Embryonic facial prominence (tissue), 1 donor: Measurements from ENCODE around the gene FUT1.
"Not testable (repeated sequence)": the region's sequence is repeated elsewhere in the genome, so short reads cannot be mapped to it uniquely, and the experiment has no call there.

ENCODE experiments used
- DNase-seq: peaks from one replicate; pipeline ENCODE4 v3.0.0-alpha.2; 2016; ENCODE audit errors: extremely low spot score

FUT1 gene

DNA sequence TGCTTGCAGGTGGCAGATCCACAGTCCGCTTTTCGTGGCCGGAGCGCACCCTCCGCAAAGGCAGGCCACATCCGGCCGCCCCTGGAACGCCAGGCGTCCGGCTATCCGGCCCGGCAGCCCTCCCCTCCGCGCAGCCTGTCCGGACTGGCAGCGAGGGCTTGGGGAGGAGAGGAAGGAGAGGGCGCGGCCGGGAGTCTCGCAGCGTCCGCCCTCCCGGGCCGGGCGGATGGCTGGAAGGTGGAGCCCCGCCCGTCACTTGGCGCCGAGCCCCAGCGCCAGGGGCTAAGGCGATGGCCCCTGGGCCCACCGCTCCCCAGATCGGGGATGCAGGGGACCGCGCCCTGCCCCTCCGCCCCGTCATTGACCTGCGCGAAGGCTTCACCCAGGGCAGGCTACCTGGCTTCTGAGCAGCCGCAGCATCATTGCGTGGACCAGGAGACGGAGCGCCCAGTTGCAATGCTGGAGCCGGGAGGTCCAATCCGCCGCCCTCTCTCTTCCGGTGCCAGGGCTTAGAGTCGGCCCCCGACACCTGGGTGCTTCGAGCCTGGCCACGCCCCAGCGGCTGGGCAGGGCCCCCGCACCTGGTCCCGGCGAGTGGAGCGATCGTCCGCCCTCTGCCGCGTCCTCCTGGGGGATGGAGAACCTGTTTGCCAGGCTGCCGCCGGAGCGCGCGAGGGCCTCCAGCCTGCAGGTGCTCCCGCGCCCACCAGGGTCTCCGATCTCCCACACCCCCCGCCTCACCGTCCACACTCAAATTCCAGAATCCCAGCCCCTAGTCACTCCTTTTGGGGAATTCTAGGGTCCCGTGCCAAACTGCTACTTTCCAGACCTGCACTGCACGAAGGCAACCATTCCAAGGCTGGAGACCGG is at the start of gene FUT1:
FUT1 (minus strand) TSS at position 146 of the 870 bp plus-strand sequence. CDS start 1,360 bp downstream, outside the sequence.
- no peak for DNase-seq

DNA sequence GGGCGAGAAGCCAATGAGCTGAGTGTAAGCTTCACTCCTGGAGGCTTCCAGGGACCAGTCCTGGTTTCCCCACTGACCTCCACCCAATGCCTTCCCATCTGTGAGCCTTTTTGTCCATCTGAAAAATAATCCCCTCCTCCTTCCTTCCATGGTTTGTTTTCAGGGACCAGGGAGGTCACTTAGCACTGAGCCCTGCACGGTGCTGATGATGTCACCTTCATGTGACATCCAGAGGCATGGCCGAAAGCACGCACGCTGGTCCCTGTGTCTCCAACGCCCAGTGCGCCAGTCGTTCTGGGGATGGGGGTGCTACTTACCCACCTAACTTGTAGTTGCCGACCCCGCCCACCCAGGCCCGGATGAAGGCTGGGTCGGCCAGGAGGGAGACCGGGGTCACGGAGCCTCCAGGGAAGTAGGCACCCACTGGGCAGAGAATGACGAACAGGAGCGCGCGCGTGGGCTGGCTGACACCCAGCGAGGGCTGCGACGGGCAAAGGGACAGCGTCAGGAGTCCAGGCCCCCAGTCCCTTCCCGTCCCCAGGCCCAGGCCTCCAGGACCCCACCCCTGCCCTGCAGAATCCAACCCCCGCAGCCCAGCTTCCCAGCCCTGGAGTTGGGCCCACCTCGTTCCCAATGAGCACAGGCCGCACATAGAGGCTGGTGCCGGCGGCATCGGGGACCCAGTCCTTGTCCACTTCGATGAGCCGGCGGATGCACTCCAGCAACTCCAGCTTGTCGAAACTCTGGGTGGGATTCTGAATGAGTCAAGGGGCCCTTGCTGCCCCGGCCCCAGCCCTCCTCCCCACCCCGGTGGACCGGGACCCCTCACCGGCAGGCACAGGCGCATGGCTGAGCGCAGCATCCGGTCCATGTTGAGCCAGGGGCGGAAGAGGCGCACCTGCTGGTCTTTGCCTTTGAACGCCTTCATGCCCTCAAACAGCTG is 47.2 kb upstream of the FUT1 start:
- no peak for DNase-seq

DNA sequence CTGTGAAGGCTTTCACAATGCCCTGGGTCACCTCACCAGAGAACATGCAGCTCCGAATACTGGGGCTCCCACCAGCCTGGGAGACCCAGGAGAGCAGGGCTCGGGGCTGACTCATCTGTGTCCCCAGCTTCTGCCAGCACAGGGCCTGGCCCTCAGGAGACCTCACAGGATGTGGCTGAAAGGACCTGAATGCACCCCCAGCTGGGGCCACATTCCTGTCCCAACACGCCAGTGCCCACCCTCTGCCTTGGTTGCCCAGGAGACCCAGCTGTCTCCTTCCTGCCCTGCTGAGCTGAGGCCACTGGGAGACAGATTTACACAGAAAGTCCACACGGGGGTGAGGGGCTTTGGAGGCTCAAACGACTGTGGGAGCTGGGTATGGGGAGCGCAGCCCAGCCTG is 46.5 kb upstream of the FUT1 start:
- DNase-seq = no peak

DNA sequence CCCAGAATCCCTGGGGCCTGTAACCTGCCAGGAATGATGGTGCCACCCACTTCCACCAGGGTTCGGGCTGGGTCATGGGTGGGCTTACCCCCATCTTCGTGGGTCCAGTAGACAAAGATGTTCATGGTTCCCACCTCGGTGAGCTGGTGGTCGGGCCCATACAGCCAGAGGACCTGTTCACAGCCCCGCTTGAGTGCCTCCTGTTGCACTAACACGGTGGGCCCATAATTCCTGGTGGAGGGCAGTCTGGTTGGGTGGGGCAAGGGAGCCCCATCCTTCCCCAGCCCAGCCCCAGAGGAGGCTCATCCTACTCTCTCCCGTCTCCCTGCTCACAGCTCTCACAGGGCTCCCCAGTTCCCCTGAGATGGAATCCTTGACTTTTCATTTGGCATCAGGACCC is 44.7 kb upstream of the FUT1 start:
- no peak for DNase-seq

DNA sequence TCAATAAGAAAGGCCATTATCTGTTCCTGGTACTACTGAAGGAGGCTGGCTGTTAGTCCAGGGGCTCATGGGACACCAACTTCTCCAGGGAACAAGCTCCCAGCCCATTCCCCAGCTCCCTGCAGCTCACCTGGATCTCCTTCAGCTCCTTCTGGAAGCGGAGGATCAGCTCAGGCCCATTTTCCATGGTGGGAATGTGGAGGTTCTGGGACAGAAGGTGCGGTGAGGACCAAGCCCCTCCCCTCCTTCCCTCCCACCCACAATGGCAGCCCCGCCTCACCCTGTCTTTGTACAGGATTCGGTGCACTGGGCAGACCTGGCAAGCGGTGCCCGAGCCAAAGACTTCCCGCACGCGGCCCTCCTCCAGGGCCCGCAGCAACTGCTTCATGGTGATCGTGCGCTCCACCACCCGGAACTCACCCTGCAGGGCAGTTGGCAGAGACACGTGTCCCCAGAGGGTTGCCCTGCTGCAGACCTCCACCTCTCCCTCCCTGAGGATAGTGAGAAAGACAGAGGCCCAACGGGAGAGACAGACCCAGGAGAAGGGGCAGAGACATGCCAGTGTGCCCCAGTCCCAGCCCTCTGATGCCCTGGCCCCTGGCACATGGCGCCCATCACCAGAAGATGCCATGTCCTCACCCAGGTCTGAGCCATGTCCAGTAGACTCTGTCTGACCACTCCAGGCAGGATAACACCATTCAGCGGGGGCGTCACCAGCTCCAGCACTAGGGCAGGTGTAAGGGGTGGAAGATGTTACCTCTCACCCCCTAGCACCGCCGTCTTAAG is 44.0 kb upstream of the FUT1 start:
- no peak for DNase-seq

DNA sequence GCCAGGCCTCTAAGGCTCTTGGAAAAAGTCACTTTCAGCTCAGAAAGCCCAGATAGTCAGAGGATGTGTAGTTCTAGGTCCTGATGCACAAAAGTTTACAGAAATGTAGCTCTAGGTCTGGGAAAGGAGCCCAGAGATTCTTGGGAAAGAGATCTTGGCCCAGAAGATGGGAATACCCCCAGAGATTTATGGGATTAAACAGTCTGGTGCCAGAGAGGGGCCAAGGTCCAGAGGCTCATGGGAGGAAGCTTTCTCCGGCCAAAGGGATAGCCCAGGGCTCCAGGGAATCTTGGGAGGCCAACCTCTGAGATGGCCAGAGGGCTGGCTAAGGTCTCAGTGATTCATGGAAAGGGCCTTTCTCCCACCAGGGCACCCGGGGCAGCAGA is 43.2 kb upstream of the FUT1 start:
- no peak for DNase-seq

DNA sequence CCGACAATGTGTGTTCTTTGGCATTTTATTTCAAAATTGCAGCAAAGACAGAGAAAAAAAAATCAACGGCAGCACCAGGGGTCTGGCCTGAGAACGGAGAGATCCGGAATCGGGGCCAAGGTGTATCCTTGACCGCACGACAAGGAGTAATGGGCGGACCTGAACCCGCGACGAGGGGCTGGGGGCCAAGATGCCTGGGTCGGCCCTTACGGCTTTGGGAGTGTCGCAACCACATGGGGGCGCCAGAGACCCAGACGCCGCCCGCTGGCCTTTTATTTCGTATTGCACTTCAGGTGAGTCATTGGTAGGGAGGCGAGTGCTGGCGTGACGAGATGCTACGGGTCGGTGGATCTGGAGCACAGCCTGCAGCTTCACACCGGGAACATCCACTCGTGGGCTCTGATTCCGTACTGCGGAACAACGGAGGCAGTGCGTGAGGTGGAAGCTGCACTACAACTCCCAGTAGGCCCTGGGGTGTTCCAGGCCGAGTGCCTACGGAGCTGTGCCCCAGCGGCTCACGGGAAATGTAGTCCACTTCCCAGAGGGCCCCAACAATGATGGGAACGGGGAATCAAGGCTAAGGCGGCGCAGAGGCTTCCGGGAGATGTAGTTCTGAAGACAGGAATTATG is 42.7 kb upstream of the FUT1 start:
- peak; percentile 89 for DNase-seq

DNA sequence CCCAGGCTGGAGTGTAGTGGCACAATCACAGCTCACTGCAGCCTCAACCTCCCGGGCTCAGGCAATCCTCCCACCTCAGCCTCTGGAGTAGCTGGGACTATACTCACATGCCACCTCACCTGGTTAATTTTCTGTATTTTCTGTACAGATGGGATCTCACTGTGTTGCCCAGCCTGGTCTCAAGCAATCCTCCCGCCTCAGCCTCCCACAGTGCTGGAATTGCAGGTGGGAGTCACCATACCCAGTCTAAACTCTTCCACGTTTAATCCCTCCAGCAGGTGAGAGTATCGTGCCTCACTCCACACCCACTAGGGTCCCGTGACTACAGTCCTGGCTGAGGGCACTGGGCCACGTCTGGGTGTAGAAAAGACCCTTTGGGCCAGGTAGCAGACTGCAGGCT is 41.9 kb upstream of the FUT1 start:
- DNase-seq = no peak

DNA sequence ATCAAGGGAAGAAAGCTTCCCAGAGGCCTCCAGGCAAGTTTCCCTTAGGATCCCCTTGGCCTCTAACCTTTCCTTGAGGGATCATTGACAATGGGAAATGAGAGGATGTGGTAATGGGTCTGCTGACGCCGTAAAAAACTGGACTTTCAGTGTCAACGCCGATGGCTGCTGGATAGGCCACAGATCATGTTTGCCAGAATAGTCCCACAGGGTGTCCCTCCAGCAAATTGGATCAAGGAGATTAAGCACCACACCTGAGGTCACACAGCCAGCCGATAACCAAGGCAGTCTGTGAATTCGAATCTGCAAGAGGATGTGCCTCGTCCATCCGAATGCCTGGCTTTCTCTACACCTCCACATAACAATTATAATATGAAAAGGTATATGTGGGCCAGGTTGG is 40.8 kb upstream of the FUT1 start:
- DNase-seq = no peak

DNA sequence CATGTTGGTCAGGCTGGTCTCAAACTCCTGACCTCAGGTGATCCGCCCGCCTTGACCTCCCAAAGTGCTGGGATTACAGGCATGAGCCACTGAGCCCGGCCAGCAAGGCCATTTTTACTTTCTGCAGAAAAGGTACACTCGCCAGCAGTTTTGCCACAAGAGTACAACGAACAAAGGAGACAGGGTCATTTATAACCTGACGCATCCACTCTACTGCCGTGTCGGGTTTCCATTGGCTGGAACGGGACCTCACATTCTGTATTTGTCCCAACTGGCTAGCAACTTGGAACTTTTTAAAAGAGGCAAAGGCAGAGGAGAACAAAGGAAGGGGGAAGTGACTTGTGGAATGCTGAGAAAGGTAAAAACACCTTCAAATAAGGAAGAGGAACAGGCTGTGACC is 34.9 kb upstream of the FUT1 start:
- not testable (repeated sequence) for DNase-seq

DNA sequence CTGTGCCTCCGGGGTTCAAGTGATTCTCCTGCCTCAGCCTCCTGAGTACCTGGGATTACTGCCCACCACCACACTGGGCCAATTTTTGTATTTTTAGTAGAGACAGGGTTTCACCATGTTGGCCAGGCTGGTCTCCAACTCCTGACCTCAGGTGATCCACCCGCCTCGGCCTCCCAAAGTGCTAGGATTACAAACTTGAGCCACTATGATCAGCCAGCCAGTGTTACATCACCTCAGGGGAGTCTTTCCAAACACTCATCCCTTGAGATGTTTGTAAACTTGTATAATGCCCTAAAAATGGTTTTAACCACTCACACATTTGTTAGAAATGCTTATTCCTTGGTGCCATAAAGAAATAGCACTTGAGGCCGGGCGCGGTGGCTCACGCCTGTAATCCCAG is 34.0 kb upstream of the FUT1 start:
- DNase-seq = not testable (repeated sequence)

DNA sequence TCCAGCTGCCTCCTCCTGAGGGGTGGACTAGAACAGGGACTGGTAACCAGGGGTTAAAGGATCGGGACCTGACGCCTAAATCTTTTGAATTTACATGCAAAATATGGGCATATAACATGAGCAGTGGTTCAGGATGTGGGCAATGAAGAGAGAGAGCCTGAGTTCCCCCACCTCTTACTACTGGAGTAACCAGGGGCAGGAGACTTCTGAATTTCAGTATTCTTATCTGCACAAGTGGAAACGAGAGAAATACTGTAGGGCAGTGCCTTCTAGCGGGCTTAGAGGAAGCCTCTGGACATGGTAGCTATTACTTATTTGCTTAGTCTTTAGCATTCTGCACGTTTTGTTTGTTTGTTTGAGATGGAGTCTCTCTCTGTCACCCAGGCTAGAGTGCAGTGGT is 32.1 kb upstream of the FUT1 start:
- DNase-seq = no peak

DNA sequence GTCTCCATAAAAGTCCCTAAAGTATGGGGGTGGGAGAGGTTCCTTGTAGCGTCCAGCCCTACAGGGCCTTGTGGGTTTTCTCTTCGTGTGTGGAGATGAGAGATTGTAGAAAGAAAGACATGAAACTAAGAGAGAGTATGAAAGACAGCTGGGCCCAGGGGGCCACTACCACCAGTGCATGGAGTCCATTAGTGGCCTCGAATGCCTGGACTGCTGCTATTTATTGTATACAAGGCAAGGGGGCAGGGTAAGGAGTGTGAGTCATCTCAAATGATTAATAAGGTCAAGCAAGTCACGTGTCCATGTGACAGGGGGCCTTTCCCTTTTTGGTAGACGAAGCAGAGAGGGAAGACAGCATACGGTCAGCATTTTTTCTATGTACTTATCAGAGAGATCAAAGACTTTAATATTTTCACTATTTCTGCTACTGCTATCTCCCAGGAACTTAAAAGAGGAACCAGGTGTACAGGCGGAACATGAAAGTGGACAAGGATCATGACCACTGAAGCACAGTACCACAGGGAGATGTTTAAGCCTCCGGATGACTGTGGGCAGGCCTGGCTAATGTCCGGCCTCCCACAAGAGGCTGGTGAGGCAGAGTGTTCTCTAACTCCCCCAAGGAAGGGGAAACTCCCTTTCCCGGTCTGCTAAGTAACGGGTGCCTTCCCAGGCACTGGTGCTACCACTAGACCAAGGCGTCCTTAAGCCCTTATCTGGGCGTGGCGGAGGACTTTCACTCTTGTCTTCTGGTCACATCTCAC is 28.4 kb upstream of the FUT1 start:
- no peak for DNase-seq

DNA sequence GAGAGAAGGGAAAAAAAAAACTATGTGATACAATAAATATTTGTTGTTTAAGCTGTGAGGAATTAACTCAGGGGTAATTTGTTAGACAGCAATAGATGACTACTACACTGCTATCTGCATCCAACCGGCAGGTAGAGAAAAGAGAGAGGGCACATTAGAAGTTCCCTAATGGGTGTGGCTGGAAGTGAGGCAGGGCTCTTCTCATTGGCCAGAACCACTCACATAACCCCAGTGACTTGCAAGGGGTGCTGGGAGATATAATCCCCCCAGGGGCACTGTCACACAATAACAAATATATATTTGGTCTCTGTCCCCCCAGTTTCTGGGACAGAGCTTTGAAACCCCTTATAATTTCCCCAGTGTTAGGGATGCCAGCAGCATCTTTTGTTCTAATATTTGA is 27.2 kb upstream of the FUT1 start:
- DNase-seq = no peak

DNA sequence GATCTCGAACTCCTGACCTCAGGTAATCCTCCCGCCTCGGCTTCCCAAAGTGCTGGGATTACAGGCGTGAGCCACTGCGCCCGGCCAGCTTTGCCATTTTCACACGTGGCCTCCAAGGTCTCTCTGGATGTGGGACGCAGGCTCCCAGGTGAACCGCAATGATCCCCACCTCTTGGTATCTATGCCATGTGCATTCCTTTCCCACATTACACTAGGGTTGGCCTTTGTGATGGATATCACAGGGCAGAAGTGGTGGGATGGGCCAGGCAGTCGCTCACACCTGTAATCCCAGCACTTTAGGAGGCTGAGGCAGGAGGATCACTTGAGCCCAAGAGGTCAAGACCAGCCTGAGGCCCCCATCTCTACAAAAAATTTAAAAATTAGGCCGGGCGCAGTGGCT is 25.3 kb upstream of the FUT1 start:
- no peak for DNase-seq

DNA sequence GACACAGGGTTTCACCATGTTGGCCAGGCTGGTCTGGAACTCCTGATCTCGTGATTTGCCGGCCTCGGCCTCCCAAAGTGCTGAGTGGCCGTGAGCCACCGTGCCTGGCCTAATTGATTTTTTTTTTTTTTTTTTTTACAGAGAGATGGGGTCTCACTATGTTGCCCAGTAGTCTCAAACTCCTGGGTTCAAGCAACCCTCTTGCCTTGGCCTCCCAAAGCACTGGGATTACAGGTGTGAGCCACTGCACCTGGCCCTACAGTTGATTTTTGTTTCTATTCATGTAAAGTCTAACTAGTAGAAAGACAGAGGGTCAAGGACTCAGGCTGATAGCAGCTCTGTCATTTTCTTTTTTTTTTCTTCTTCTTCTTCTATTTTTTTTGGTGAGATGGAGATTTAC is 24.7 kb upstream of the FUT1 start:
- DNase-seq = no peak

DNA sequence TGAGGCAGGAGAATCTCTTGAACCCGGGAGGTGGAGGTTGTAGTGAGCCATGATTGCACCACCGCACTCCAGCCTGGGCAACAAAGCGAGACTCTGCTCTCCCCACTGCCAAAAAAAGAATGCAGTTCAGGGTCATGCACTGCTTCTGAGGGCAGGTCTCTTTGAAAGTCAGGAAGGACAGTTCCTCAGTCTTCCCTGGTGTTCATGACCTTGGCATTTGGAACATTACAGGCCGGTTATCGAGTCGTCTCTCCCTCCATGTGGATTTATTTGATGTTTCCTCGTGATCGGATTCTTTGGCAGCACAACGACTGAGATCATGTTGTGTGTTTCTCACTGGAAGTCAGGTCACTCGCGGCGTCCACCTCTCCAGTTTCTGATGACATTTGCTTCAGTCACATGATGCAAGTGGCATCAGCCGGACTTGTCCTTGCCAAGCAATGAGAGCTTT is 20.1 kb upstream of the FUT1 start:
- DNase-seq = no peak

DNA sequence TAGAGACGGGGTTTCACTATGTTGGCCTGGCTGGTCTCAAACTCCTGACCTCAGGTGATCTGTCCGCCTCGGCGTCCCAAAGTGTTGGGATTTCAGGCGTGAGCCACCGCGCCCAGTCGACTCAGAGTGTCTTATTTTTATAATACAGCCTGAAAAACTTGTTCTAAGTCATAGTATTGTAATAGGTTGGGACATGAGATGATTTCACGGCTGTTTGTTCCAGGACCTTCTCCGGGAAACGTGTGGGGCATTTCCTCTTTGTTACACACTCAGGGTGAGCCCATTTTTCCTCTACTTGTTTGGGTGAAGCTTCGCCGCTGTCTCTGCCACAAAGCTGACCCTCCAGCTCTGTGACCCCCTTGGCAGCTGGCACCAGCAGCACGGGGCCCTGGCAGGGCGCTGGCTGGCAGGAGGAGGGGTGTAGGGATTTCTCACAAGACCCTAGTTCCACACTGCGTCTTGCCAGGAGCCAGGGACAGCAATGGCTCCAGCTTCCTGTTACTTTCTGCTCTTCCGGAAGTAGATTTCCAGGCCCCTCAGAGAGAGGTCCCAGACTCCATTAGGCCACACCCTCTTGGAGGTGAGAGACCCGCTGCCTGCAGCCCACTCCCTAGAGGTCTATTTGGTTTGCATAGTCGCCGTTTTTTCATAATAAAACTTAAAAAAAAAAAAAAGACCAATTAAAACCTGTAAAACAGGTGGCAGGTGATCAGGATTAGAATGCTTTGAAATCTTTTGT is 18.5 kb upstream of the FUT1 start:
- no peak for DNase-seq

DNA sequence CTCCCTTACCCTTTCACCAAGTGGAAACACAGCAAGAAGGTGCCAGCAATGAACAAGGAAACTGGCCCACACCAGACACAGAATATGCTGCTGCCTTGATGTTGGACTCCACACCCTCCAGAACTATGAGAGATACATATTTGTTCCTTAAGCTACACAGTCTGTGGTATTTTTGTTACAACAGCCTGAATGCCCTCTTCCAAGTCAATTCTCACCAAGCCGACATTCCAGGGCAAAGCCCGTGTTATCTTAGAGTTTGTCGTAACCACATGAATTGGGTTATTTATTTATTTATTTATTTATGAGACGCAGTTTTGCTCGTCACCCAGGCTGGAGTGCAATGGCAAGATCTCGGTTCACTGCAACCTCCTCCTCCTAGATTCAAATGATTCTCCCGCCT is 17.8 kb upstream of the FUT1 start:
- DNase-seq = no peak
